WI38 (cell line): ENCODE results near the gene RHOH.

Experiments
- H3K4me3 ChIP-seq: 2 replicates; pipeline ENCODE4 v1.5.1; 2011; ENCODE audit warnings: low read depth, mild to moderate bottlenecking, control low read depth, low read length
- CTCF ChIP-seq: IDR thresholded peaks from 2 replicates; pipeline ENCODE4 v1.5.1; 2012; ENCODE audit warnings: low read depth, mild to moderate bottlenecking, control low read depth, low read length

Gene RHOH

GRCh38 chr4:40193578-40193977 lies 3.3 kb upstream of the RHOH start:
- H3K4me3 ChIP-seq: no peak overlapping the region
- no peak for TF ChIP-seq CTCF

- H3K4me3 ChIP-seq: no peak overlapping the region
- no peak for TF ChIP-seq CTCF
Observed at GRCh38 chr4:40194602-40195161, 2.1 kb upstream of the RHOH start.

- TF ChIP-seq CTCF: no peak
- H3K4me3 ChIP-seq: no peak overlapping the region
Observed at GRCh38 chr4:40195182-40196177, 1.4 kb upstream of the RHOH start.

GRCh38 chr4:40196272-40196671 lies 559 bp upstream of the RHOH start:
- H3K4me3 ChIP-seq: no peak overlapping the region
- TF ChIP-seq CTCF: no peak

- H3K4me3 ChIP-seq: no peak overlapping the region
- no peak for TF ChIP-seq CTCF
Observed at GRCh38 chr4:40197879-40198689, 1.3 kb downstream of the RHOH start.

- no peak for TF ChIP-seq CTCF
- no peak overlapping the region for H3K4me3 ChIP-seq
Observed at GRCh38 chr4:40199179-40199670, 2.4 kb downstream of the RHOH start.
